ENCODE measurements around the gene TPGS1. TPM values are rescaled to one million over a fixed set of nuclear protein-coding genes. Genes with fewer than 3 reads are reported as not detected.

Gene TPGS1
- total RNA-seq, 1 donor from 2014 or later: 13.6 TPM

DNA sequence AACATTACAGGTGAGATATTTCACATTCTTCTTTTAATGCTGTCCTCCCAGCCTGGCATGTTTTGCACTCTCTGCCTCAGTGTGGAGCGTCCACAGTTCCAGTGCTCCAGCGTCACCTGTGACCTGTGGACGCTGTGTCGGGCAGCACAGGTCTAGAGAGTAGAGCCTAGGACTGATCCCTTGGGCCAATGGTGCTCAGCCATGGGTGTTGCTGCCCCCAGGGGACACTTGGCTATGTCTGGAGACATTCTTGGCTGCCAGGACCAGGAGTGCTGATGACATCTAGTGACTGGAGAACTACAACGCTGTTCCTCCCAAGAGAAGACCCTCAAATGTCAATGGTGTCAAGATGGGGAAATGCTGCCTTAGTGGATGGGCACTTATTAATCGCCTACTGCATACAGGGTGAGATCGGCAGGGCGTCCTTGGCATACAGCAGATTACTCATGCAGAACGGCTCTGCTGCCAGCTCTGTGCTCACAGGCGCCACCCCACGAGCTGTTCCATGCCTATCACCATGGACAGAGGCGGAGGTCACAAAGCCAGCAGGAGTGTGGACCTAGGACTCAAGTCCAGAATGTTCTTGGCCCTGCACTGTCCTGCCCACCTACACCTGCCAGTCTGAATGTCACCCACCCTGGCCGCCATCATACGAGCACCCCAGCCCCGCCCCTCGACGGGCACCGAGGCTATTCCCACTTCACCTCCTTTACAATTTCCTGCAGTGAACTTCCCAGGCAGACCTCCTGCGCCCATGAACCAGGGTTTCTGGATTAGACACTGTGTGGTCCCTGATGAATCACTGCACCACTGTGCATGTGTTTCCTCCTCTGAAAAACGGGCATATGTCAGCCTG lies 24.9 kb upstream of the TPGS1 start:
- intact Hi-C loops (cut with micrococcal nuclease): no loop called here

DNA sequence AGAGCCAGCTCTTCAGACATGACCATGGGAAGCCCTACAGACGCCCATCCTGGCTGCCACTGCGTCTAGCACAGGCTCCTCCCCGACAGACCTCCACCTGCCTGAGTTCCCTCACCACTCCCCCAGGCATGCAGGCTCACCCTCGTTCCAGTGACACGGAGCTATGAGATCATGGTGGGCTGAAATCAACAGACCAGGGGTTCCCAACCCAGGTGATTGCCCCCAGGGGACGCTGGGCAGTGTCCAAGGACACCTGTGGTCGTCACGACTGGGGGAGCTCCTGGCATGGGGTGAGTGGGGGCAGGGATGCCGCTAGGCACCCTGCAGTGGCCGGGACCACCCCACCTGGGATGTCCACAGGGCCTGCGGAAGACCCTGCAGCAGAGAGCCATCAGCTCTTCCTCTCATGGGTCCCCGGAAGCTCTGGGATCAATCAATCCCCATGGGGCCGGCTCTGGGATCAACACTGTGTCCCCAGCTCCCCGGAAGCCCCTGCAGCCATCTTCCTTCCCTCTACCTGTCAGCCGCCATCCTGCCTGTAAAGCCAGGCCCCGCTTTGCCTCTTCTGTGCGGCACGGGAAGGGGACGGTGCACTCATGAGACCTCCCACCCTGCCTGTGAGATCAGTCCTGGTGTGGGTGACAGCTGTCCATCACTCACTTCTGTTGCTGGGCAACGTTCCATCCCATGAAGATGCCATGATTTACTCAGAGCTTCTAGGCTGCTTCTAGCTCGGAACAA lies 23.8 kb upstream of the TPGS1 start:
- intact Hi-C loops (cut with micrococcal nuclease): no loop called here
- Mint-ChIP-seq H3K27me3 (ENCODE audit: low read depth) (peaks cover 12% of the 10 kb centered on the region), H3K27ac (no peak overlapping the region), H3K4me3 (ENCODE audit: low read depth) (no peak overlapping the region), H3K36me3 (ENCODE audit: low read depth) (peaks cover 15% of the 10 kb centered on the region), H3K4me1 (ENCODE audit: low read depth) (peaks cover 1% of the 10 kb centered on the region), H3K9me3 (peaks cover 26% of the 10 kb centered on the region)
- no peak for DNase-seq (ENCODE audit: low spot score)

More for the DNA sequence above, 24.9 kb upstream of the TPGS1 start:
- Mint-ChIP-seq H3K36me3 (ENCODE audit: low read depth) (peaks cover 15% of the 10 kb centered on the region), H3K4me1 (ENCODE audit: low read depth) (no peaks in the 10 kb centered on the region), H3K4me3 (ENCODE audit: low read depth) (no peak overlapping the region), H3K27me3 (ENCODE audit: low read depth) (peaks cover 12% of the 10 kb centered on the region), H3K9me3 (peaks cover 26% of the 10 kb centered on the region), H3K27ac (no peak overlapping the region)
- DNase-seq (ENCODE audit: low spot score): no peak

DNA sequence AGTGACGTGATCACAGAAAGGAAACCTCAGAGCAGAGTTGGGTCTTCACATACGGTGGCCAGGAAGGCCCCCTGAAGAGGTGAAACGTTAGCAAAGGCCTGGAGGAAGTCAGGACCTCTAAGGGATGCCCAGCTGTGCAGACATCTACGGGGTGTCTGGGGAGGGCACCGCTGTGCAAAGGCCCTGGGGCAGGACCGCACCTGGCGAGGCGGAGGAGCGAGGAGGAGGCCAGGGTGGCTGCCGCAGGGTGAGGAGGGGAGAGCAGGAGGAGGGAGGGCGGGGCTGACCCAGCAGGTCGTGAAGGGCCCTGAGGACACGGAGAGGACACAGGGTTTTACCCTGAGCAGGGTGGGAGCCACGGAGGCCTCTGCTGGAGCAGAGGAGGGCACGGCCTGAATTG lies 22.8 kb upstream of the TPGS1 start:
- H3K27me3 Mint-ChIP-seq (ENCODE audit: low read depth): peaks cover 12% of the 10 kb centered on the region
- no peak overlapping the region for H3K4me3 Mint-ChIP-seq (ENCODE audit: low read depth)
- intact Hi-C loops (cut with micrococcal nuclease): no loop called here
- H3K4me1 Mint-ChIP-seq (ENCODE audit: low read depth): peaks cover 1% of the 10 kb centered on the region
- DNase-seq (ENCODE audit: low spot score): no peak
- H3K36me3 Mint-ChIP-seq (ENCODE audit: low read depth): peaks cover 15% of the 10 kb centered on the region
- H3K27ac Mint-ChIP-seq: no peak overlapping the region
- H3K9me3 Mint-ChIP-seq: peaks cover 26% of the 10 kb centered on the region

DNA sequence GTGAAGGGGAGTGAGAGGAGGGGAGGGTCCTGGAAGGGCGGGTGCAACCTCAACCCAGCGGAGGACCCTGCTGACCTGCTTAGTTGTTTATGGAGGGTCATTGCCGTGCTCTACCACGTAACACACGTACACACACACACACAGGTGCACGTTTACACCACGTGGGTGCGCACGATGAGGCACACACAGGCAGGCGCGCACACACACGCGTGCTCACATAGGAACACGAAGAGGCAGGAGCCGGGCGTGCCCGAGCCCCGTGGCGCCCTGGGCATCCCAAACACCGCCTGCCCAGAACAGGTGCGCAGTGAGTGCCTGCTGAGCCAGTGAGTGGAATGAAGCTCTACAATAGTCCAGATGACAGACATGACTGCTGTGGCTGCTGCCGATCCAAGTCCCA lies 22.2 kb upstream of the TPGS1 start:
- Mint-ChIP-seq H3K36me3 (ENCODE audit: low read depth) (peaks cover 12% of the 10 kb centered on the region), H3K27ac (no peak overlapping the region), H3K4me1 (ENCODE audit: low read depth) (peaks cover 1% of the 10 kb centered on the region), H3K27me3 (ENCODE audit: low read depth) (peaks cover 12% of the 10 kb centered on the region), H3K9me3 (peaks cover 21% of the 10 kb centered on the region), H3K4me3 (ENCODE audit: low read depth) (no peak overlapping the region)
- no peak for DNase-seq (ENCODE audit: low spot score)
- intact Hi-C loops (cut with micrococcal nuclease): loop anchor here (5.0 kb wide), 1 partner anchor 103 kb away; no protein-coding TSS in a partner anchor

DNA sequence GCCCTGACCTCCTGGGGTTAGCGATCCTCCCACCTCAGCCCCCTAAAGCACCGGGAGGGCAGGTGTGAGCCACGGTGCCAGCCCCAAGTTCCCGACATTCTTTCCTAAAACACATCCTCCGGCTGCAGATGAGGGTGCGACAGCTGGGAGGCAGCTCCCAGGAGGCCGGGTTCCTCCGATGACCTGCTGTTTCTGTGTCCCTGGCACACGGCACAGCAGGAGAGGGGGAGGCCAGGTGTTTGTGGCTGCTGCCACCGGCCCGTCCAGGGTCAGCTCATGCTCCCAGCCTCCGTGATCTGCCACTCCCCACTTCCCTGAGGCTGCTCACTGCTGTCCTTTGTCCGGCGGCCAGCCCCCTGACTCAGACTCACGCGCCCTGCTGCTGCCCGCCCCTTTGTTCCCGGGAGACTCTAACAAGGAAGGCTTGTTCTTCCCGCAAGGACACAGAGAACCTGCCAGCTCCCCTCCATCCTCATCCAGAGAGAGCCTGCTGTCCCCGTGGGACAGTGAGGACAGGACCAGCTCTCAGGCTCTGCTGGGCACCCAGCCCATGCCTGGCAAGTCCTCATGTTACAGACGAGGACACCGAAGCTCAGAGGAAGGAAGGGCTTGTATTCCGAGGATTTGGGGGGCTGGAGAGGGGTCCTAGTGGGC lies 21.6 kb upstream of the TPGS1 start:
- Mint-ChIP-seq H3K27ac (no peak overlapping the region), H3K9me3 (peaks cover 15% of the 10 kb centered on the region), H3K27me3 (ENCODE audit: low read depth) (peaks cover 10% of the 10 kb centered on the region), H3K36me3 (ENCODE audit: low read depth) (peaks cover 5% of the 10 kb centered on the region), H3K4me3 (ENCODE audit: low read depth) (no peak overlapping the region), H3K4me1 (ENCODE audit: low read depth) (peaks cover 1% of the 10 kb centered on the region)
- intact Hi-C loops (cut with micrococcal nuclease): loop anchor here (5.0 kb wide), 1 partner anchor 103 kb away; no protein-coding TSS in a partner anchor
- DNase-seq (ENCODE audit: low spot score): no peak

DNA sequence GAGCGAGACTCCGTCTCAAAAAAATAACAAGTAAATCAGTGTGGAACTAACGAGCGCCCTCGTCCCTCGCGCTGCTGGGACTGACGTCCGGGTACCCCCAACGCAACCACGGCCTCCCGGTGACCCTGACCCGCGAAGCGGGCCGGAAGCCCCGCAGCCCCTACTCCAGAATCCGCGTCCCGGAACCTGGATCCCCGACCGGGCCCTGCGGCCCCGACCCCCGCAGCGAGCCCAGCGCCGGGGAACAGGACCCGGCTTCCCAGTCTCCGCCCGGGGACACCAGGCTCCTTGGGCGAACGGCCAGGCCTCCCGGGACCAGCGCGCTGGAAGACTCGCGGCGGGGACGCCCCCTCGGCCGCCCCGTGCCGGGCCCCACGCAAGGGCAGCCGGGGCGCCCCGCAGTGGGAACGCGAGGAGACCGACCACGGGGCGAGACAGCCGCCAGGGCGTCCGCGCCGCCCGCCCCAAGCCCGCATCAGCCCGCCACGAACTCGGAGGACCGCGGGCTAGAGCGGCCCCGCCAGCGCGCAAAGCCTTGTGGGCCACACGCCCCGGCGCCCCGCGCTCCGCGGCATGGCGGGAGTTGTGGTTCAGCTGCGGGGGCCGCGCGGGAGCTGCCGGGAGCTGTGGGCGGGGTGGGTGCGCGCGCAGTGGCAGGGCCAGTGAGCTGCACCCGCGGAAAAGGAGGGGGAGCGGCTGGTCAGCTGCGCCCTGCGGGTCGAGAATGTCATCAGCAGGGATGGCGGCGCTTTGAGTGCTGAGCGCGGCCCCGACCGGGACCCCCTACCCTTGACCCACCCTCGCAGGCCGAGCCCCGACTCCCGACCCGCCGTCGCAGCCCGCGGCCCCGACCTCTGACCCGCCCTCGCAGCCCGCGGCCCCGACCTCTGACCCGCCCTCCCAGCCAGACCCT lies 18.5 kb upstream of the TPGS1 start:
- H3K27me3 Mint-ChIP-seq (ENCODE audit: low read depth): peaks cover 9% of the 10 kb centered on the region
- H3K4me3 Mint-ChIP-seq (ENCODE audit: low read depth): peak overlapping the region; percentile 80
- H3K36me3 Mint-ChIP-seq (ENCODE audit: low read depth): no peaks in the 10 kb centered on the region
- H3K27ac Mint-ChIP-seq: peak overlapping the region; percentile 86
- peak; percentile 85 for DNase-seq (ENCODE audit: low spot score)
- intact Hi-C loops (cut with micrococcal nuclease): loop anchor here (2.0 to 5.0 kb wide), 2 partner anchors 18 to 106 kb away; partner anchors contain the start of gene TPGS1
- H3K9me3 Mint-ChIP-seq: peaks cover 9% of the 10 kb centered on the region
- H3K4me1 Mint-ChIP-seq (ENCODE audit: low read depth): peaks cover 4% of the 10 kb centered on the region

DNA sequence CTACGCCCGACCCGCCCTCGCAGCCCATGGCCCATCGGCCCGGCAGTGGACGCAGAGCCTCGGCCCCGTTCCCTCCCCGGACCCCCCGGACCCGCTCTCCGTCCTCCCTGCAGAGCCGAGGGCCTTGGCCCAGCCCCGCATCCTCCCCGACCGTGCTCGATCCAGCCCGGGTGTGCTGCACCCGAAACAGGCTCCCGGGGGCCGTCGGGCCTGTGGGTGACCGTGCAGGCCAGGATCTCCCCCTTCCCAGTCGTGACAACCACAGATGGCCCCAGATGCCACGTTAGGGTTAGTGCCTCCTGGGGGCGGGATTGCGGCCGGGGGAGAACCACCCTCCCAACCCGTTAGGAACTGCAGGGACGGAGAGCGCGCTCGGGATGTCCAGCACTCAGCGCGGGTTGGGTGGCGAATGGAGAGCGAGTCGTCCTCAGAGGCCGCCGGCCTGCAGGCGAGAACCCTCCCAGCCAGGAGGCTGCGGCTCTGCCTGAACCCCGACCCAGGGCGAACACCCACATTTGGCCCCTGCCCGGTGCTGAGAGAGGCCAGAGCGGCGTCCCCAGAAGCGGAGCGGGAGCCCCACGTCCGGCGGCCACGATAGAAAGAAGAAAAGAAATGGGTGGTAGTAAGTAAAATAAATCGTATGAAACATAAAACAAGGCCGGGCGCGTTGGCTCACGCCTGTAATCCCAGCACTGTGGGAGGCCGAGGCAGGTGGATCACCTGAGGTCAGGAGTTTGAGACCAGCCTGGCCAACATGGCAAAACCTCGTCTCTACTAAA lies 17.7 kb upstream of the TPGS1 start:
- no peak overlapping the region for H3K27ac Mint-ChIP-seq
- peak overlapping the region; percentile 72 for H3K4me3 Mint-ChIP-seq (ENCODE audit: low read depth)
- DNase-seq (ENCODE audit: low spot score): no peak
- H3K27me3 Mint-ChIP-seq (ENCODE audit: low read depth): peaks cover 9% of the 10 kb centered on the region
- H3K36me3 Mint-ChIP-seq (ENCODE audit: low read depth): no peaks in the 10 kb centered on the region
- peaks cover 10% of the 10 kb centered on the region for H3K9me3 Mint-ChIP-seq
- intact Hi-C loops (cut with micrococcal nuclease): loop anchor here (2.0 to 5.0 kb wide), 2 partner anchors 17 to 107 kb away; partner anchors contain the start of gene TPGS1
- peaks cover 5% of the 10 kb centered on the region for H3K4me1 Mint-ChIP-seq (ENCODE audit: low read depth)

DNA sequence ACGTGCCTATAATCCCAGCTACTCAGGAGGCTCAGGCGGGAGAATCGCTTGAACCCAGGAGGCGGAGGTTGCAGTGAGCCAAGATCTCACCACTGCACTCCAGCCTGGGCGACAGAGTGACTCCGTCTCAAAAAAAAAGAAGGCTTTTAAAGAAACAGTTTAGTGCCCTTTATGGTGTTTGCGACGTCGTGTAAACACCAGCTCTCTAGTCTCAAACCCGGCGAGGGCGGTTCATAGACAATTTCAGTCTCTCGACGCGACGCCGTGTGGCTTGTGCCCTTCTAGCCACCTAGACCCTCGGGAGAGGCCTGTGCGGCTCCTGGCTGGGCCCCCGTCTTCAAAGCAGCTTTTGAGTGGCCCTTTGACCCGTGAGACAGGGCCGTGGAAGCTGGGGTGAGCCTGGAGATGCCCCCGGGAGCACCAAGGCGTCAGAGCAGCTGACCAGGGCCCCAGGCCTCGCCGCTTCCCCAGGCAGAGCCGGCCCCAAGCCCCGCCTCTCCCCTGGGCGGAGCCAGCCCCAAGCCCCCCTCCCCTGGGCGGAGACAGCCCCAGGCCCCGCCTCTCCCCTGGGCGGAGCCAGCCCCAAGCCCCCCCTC lies 16.1 kb upstream of the TPGS1 start:
- no peak for DNase-seq (ENCODE audit: low spot score)
- intact Hi-C loops (cut with micrococcal nuclease): no loop called here
- Mint-ChIP-seq H3K27ac (no peak overlapping the region), H3K4me3 (ENCODE audit: low read depth) (no peak overlapping the region), H3K4me1 (ENCODE audit: low read depth) (peaks cover 5% of the 10 kb centered on the region), H3K27me3 (ENCODE audit: low read depth) (peaks cover 3% of the 10 kb centered on the region), H3K9me3 (peaks cover 10% of the 10 kb centered on the region), H3K36me3 (ENCODE audit: low read depth) (no peaks in the 10 kb centered on the region)

DNA sequence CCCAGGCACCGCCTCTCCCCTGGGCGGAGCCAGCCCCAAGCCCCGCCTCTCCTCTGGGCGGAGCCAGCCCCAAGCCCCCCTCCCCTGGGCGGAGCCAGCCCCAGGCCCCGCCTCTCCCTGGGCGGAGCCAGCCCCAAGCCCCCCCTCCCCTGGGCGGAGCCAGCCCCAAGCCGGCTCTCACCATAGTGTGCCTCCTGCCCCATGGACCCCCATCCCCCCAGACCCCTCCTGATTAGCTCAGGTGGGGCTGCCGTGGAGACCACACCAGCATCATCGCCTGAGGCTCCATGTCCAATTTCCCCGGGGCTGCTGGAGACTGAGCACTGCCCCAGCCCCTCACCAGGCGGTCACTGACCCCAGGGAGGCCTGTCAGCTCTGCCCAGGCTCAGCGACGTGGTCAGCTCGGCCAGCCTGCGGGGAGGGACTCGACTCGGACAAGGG lies 15.2 kb upstream of the TPGS1 start:
- no peak overlapping the region for H3K4me3 Mint-ChIP-seq (ENCODE audit: low read depth)
- H3K9me3 Mint-ChIP-seq: peaks cover 10% of the 10 kb centered on the region
- no peak for DNase-seq (ENCODE audit: low spot score)

DNA sequence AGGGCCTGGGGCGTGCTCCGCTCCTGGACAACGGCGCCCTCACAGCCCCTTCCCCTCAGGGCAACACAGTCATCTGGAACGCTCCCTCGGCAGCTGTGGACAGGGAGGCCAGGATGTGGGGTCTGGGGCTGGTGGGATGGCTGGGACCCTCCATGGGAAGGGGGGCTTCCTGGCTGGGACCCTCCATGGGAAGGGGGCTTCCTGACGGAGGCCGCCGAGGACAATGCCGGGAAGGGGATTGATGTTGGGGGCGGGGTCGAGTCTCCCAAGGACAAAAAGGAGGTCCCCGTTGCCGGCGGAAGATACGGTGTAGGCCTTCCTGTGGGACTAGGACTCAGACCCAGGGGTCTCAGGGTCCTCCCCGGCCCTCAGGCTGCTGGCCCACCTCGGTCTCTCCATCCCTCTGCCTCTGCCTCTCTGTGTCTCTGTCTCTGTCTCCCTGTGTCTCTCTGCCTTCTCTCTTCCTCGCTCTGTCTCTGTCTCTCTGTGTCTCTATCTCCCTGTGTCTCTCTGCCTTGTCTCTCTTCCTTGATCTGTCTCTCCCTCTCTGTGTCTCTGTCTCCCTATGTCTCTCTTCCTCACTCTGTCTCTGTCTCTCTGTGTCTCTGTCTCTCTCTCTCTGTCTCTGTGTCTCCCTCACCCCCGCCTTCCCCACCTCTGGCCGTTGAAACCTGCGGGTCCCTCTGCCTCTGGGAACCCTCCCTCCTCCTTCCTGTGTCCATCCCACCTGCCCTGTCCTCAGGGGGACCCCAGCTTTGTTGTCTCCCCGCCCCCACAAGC lies 13.7 kb upstream of the TPGS1 start:
- intact Hi-C loops (cut with micrococcal nuclease): no loop called here
- H3K27ac Mint-ChIP-seq: no peak overlapping the region
- peaks cover 3% of the 10 kb centered on the region for H3K4me1 Mint-ChIP-seq (ENCODE audit: low read depth)
- peaks cover 7% of the 10 kb centered on the region for H3K27me3 Mint-ChIP-seq (ENCODE audit: low read depth)
- DNase-seq (ENCODE audit: low spot score): no peak
- H3K36me3 Mint-ChIP-seq (ENCODE audit: low read depth): no peaks in the 10 kb centered on the region
- no peak overlapping the region for H3K4me3 Mint-ChIP-seq (ENCODE audit: low read depth)
- H3K9me3 Mint-ChIP-seq: peaks cover 10% of the 10 kb centered on the region

More for the DNA sequence above, 15.2 kb upstream of the TPGS1 start:
- peaks cover 3% of the 10 kb centered on the region for H3K27me3 Mint-ChIP-seq (ENCODE audit: low read depth)
- intact Hi-C loops (cut with micrococcal nuclease): no loop called here
- H3K36me3 Mint-ChIP-seq (ENCODE audit: low read depth): no peaks in the 10 kb centered on the region
- peaks cover 5% of the 10 kb centered on the region for H3K4me1 Mint-ChIP-seq (ENCODE audit: low read depth)
- H3K27ac Mint-ChIP-seq: no peak overlapping the region

All from activated T-helper 2 cell treated with anti-CD3 and anti-CD28 coated beads, Interferon-gamma antibody, Interleukin-2, Interleukin-4, amounts not matched to agents 10 μg/mL and 5 μg/mL and 100 μg/mL, durations not matched to agents 14 hours and 24 hours and 36 hours (primary cell).